GM21360 (cell line): ENCODE measurements around the gene ACCS.

Experiments
- ATAC-seq: cut with Tn5 transposase; IDR thresholded peaks from one replicate; pipeline ENCODE4 v1.9.1; 2021; ENCODE audit warnings: mild to moderate bottlenecking, moderate library complexity; ENCODE audit not compliant: unreplicated experiment

Gene ACCS

DNA sequence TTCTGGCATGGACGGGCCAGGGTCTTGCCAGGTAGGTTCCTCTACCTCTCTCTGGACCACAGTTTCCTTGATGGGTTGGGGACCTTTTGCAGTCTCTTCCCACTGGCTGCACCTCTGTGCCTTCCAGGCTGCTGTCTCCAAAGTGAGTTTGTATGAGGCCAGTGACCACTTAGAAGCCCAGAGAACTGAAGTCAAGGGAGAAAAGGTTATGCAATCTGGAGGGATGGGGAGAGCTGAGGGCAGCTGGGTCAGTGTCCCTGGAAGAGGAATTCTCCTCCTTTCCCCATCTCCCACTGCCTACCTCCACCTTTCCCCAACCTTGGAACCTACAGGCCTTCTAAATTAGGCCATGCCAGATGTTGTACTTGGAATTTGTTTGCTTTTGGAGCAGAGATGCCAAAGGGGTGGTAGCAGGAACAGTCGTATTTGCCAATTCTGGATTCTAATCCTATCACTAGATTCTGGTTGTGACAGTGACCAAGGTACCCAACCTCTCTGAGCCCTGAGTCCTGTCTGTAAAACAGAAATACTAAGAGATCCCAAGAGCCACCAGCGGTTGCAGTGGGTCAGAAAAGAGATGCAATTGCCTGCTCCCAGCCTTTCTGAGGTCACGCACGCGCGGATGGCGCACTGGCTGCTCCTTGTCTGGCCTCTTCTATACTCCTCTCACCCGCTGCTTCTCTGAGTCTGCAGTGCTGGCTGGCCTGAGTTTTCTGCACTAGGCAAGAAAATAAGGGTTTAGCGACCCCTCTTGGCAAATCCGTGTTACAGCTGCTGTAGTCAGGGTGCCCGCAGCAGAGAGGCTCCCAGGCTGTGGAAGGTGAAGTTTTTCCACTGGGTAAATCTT is 29.0 kb upstream of the ACCS start:
- ATAC-seq, result peak; percentile 92

DNA sequence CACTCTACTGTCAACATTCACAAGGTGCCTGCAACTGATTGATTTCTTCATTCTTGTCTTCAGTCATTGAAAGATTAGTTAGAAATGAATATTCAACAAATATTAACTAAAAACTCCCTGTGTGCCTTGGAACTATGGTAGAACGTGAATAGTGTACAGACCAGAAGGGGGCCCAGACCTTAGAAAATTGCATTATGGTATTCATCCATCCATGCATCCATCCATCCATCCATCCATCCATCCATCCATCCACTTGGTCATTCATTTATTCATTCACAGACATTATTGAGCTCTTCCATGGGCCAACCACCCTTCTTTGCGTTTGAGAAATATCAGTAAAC is 28.4 kb upstream of the ACCS start:
- ATAC-seq, result no peak

DNA sequence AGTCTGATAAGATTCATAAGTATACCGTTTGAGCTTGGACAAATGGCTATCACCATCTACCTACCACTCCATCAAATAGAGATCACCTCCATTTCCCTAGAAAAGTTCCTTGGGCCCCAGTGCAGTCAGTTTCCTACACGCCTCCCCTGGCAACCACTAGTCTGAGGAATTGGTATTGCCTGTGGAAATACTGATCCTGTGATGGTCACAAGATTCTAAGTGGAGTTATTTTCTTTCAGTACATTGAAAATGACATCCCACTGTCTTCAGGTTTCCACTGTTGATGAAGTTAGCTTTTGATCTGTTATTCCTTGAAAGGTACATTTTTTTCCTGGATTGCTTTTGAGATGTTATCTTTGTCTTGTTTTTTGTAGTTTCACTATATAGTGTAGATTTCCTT is 22.9 kb upstream of the ACCS start:
- ATAC-seq, result no peak

DNA sequence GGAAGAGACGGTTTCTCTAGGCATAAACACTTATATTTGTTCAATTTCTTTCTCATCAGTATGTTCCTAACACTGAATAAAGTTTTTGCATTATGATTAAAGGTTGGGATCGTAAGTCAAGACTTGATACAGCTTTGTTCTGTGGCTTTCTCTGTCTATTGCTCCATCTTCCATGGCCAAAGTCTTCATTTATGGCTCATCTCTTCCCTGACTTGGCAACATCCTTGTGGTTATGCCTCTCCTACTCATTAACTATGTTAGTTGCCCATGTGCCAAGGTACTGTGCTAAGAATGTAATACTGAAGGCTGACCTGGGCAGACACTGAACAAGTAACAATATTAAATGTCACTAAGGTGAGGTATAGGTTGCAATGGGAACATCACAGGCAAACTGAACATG is 19.9 kb upstream of the ACCS start:
- ATAC-seq, result no peak

DNA sequence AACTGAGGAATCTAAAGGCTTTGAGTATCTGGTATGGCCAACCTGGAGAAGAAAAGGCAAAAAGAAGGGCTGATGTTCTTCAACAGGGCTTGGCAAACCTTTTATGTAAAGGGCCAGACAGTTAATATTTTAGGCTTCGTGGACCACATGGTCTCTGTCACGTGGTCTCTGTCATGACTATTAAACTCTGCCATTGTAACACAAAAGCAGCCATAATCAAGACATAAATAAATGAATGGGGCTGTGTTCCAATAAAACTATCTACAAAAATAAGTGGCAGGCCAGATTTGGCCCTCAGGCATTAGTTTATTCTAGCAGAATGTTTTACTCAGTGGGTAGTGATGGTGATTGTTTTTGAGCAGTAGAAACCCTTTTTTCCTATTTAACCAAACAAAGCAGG is 18.8 kb upstream of the ACCS start:
- no peak for ATAC-seq

DNA sequence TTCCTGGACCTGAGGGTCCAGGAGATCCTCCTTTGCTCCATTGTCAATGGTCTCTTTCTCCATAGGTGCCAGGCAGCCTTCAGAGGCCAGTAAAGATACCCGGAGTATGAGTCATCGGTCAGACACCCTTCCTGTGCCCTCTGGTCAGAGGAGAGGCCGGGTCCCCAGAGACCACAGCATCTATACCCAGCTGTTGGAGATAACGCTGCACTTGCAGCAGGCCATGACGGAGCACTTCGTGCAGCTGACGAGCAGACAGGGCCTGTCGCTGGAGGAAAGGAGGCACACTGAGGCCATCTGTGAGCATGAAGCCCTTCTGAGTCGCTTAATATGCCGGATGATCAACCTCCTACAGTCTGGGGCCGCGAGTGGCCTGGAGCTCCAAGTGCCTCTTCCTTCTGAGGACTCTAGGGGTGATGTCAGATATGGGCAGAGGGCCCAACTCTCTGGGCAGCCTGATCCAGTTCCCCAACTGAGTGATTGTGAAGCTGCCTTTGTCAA is 18.1 kb upstream of the ACCS start, which contains the start of gene ACCSL:
Gene ACCSL, plus strand, starts transcription at position 51 of the 501 bp plus-strand sequence. Its CDS starts 56 bp downstream, at position 107.
- no peak for ATAC-seq

DNA sequence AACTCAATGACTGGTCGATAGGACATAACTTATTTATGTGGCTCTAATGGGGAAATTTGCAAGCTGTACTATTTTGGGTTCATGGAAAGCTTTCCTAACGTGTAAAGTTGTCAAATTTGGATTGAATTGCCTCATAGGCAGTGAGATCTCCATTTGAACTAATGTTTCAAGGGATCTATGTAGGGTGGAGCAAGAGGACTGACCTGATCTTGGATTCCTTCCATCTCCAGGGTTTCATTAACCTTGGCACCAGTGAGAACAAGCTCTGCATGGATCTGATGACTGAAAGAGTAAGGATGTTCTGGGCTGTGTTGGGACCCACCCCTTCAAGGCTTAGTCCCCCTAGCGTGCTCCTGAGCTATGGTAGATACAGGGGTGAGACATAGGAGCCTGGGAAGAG is 16.2 kb upstream of the ACCS start:
- no peak for ATAC-seq

DNA sequence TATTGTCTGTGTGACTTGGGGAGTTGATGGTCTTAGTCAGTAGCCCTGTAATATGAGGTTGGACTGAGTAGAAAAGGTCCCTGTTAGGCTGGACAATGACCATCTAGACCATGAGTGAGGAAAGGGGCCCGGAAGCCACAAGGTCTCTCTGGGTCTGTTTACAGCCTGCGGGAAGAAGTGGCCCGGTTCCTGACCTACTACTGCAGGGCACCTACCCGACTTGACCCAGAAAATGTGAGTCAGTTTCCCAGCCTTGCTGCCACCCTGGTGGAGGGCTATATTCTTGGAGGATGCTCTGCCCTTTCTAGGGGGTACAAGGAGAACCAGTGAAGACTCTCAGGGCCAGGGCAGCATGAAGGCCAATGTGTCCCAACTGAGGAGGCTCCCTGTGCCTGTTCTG is 14.9 kb upstream of the ACCS start:
- ATAC-seq, result no peak

DNA sequence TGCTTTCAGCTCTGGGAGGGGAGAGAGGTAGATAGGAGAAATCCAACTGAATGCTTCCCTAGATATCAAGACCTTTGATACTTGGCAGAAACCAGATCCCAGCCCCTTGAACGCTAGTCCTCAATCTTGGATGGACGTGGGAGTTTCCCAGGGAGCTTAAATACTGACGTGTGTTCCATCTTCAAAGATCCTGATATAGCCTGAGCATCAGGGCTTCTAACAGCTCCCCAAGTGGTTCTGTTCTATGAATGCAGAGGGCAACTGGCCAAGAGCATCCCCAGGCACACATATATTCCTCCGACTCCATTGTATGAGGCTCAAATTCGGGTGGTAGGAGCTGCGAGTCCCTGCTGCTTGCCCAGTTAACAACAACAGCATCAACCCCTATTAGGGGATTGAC is 8.7 kb upstream of the ACCS start:
- no peak for ATAC-seq

DNA sequence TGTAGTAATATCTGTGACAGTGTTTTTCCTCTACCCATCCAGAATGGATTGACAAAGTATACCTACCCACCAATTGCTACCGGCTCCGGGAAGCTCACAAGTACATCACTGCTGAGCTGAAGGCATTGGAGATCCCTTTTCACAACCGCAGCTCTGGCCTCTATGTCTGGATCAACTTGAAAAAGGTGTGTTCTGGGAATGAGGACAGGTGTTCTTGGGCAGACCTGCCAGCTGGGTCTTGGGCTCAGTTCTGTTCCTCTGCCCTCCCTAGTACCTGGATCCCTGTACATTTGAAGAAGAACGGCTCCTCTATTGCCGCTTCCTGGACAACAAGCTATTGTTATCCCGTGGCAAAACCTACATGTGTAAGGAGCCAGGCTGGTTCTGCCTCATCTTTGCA is 7.8 kb upstream of the ACCS start:
- no peak for ATAC-seq

DNA sequence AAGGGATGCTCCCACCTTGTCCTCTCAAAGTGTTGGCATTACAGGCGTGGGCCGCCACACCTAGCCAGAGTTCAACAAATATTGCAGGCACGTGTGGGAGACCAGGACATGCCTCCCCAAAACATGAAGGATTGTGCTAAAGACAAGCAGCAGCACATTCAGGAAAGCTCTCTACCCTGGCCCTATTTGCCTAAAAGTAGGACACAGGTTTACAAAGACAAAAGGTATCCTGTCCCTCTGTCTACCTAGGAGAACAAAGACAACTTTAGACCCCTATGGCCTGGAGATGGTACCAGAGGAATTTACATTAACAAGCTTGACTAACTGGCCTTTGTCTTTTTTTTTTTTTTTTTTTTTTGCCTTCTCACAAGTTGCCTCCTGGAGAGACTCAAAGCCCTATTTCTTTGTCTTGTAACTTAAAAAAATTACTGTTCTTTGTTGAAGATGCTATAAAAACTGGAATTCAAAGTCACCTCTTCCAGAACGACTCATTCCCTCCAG is 859 bp upstream of the ACCS start:
- no peak for ATAC-seq

DNA sequence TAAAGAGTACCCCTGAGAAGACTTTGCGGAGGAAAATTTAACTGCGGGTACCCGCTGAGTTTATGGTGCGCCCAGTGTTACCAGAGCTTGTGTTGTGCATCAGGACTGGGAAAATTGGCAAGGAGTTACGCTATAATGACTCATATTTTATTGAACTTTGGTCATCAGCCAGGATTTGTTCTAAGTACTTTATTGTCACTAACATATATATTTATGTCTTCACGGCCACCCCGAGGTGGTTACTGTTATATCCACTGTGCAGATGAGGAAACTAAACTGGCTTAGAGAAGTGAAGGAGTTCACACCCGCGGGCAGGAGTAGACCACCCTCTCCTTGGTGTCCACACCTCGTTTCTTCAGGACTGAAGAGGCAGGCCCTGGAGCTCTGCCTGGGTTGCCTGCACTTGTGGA is 667 bp downstream of the ACCS start:
- no peak for ATAC-seq

DNA sequence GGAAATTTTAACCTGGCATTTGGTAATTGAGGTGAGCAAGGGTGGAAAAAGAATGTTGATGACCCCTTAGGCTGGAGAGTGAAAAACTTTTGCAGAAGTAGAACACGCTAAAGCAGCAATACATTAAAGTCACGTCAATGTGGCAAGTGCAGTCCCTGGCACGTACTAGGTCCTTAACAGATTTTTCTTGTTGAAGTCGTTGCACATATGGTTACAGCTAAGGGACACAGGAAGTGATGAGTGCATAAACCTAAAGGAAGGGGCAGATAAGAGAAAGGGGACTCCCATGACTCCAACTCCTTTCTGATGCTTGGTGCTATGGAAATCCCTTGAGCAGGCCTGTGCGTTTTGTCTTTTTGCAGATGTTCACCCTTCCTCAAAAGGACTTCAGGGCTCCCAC is 1.2 kb downstream of the ACCS start:
- no peak for ATAC-seq

DNA sequence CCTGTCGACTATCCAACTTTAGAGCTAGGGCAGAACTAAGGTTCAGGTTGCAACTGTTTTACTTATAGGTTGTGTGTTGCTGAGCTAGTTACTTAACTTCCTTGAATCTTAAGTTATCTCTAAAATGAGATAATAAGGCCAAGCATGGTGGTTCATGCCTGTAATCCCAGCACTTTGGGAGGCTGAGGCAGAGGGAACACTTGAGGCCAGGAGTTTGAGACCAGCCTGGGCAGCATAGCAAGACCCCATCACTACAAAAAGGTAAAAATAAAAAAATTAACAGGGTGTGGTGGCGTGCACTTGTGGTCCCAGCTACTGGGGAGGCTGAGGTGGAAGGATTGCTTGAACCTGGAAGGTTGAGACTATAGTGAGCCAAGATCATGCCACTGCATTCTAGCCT is 2.1 kb downstream of the ACCS start:
- no peak for ATAC-seq

DNA sequence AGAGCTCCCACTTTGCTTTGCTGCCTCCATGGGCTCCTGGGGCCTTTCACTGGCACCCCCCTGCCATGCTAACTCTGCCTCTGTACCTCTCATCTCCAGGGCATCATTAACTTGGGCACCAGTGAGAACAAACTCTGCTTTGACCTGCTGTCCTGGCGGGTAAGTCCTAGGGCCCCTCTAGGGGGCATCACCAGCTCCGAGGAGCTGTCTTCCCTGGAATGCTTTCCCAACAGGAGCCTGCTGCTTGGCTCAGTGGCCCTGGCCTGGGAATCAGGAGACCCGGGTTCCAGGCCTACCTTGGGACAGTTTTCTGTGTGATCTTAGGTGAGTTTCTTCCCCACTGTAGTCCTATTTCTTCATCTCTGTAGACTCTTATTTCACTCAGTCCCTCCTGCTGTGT is 5.1 kb downstream of the ACCS start:
- no peak for ATAC-seq

DNA sequence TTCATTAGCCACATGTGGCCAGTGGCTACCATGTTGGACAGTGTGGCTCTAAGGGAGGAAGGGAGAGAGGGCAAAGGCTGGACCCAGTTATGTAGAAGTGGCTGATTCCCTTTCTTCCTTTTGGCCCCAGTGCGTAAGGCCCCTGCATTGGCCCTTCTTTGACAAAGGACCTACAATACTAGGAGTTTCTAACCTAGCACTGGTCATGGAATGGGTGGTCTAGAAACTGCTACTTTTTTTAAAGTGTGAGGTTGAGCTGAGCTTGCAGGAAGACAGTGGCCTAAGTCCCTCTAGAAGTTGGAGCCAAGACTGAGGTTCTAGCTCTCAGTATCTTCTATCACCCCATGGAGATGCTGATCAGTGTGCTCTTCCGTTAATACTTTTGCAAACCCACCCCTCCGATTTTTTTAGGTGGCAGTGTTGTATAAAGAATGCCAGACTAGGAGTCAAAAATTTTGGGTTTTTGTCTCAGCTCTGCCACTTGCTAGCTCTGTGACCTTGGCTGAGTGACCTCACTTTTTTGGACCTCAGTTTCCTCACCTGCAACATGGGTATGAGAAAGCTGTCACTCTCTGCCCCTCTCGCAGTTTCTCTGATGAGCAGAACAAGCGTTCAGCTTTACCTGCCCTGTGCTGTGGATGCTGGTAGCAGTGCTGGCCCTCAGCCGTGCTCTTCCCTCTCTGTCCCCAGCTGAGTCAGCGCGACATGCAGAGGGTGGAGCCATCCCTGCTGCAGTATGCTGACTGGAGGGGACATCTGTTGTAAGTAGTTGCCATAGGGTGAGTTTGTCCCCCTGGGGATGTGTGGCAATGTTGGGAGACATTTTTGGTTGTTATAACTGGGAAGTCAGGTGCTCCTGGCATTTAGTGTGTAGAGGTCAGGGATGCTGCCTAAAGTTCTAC is 6.9 kb downstream of the ACCS start:
- ATAC-seq, result no peak

DNA sequence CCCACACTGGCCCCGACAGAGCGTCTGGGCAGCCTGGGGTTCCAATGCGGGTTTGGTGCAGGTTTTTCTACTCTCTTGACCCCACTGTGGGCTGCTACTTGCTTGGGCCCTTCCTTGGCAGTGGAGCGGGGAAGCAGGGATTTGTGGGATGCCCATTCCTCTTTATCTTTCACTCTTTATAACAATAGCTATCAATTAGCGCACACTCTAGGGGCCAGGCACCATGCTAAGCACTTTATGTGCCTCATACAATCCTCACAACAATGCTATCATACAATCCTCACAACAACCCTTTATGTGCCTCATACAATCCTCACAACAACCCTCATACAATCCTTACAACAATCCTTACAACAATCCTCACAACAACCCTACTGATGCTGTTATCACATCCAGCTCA is 12.7 kb downstream of the ACCS start:
- ATAC-seq, result no peak

DNA sequence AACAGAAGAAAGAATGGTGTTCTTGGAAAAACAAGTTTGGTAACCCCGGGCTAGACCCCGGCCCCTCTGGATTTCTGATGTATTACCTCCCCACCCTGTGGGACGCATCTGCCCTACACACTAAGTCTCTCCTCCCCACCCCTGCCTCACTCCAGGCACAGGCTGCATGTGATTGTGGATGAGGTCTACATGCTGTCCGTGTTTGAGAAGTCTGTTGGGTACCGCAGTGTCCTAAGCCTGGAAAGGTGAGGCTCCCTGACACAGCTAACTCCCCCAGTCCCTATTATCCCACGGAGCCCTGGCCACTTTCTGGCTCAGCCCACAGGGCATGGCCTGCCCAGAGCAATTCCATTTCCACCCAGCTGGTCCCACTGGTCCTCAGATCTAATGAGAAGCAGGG is 13.3 kb downstream of the ACCS start:
- ATAC-seq, result no peak

DNA sequence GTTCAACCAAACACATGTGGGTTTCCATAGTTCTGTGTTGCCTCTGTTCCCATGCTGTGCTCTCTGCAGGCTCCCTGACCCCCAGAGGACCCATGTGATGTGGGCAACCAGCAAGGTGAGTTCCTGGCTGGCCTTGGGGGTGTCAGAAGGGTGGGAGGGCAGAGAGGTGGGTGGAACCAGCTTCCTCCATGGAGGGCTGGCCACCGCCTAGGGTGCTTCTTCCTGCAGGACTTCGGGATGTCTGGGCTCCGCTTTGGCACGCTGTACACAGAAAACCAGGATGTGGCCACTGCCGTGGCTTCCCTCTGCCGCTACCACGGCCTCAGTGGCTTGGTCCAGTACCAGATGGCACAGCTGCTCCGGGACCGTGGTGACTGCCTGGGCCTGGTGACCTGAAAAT is 14.9 kb downstream of the ACCS start:
- no peak for ATAC-seq

DNA sequence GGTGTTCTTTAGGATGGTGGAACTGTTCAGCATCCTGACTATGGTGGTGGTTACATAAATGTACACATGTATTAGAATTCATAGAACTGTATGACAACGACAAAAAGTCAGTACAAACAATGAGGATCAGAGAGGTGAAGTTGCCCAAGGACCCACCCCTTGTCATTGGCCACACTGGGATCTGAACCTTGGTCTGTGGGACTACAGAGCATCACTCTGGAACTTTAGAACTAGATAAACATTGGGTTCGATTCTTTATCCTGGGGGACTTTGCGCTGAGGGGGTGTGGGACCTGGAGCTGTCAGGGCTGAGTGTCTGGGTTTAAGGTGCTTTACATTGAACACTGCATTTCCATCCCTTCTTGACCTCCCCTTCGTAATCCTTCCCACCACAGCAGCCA is 16.6 kb downstream of the ACCS start:
- no peak for ATAC-seq

DNA sequence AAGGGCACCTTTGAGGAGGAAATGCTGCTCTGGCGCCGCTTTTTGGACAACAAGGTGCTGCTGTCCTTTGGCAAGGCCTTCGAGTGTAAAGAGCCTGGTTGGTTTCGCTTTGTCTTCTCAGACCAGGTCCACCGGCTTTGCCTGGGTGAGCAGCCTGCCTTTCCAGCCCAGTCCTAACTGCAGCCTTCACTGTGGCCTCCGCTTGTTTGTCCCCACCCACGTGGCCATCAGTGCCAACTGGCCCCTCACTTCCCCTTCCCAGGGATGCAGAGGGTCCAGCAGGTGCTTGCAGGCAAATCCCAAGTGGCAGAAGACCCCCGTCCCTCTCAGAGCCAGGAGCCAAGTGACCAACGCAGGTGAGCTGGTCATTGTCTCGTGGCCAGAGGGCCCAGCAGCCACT is 17.4 kb downstream of the ACCS start:
- no peak for ATAC-seq

DNA sequence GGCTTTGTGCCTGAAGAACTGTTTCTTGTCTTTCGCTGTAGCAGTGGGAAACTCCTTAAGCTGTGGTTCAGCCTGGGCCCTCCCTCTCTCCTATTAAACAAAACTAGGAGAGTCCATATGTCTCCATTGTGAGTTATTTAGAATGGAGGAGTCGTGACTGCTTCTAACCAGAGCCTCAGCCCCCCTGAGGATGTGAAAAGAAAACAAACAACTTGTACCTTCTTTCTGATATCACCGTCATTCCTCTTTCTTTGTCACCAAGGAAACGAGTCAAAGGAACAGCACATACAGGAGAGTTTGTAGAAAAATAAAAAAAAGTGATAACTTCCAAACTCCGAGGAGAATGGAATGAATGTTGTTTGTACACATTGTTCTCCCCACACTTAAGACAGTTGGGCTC is 17.8 kb downstream of the ACCS start:
- ATAC-seq, result no peak
